GM21390 (cell line): ENCODE data around the gene ZCWPW2.

Experiments used
- ATAC-seq: cut with Tn5 transposase; IDR thresholded peaks from one replicate; pipeline ENCODE4 v1.9.1; 2021; ENCODE audit not compliant: unreplicated experiment

ZCWPW2 gene

GRCh38 chr3:28575100-28575745 is 226.7 kb downstream of the ZCWPW2 start:
- ATAC-seq: no peak
